ENCODE data around the gene HMGCLL1.

DNA sequence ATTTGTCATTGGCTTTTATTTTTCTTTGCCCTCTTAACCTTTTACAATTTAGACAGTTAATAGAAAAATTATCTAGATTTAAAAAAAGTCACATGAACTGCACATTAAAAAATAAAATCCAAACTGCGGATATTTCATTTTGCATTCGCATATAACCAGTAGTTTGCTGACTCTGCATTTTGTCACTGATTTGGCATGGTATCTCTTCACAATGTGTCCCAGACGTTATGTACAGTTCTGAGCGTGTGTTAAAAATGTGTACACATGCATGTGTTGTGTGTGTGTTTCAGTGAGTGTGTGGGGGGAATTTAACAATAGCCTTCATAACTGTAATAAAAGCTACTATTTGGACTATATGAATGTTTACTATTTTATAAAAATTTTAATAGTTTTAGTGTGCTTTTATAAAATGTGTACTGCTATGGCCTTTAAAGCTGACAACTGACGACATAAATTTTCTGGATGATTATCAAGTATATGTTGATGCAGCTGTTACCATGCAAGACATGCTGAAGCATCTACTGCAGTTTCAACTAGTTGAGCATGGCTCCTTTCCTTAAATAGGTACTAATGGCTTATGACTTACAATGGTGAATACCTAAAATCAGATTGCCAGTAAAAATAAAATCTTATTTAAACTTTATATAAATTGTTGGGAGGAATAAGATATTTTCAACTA, 67.7 kb downstream of the HMGCLL1 start:
- TF ChIP-seq, protein P1, sequence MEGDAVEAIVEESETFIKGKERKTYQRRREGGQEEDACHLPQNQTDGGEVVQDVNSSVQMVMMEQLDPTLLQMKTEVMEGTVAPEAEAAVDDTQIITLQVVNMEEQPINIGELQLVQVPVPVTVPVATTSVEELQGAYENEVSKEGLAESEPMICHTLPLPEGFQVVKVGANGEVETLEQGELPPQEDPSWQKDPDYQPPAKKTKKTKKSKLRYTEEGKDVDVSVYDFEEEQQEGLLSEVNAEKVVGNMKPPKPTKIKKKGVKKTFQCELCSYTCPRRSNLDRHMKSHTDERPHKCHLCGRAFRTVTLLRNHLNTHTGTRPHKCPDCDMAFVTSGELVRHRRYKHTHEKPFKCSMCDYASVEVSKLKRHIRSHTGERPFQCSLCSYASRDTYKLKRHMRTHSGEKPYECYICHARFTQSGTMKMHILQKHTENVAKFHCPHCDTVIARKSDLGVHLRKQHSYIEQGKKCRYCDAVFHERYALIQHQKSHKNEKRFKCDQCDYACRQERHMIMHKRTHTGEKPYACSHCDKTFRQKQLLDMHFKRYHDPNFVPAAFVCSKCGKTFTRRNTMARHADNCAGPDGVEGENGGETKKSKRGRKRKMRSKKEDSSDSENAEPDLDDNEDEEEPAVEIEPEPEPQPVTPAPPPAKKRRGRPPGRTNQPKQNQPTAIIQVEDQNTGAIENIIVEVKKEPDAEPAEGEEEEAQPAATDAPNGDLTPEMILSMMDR (IDR thresholded peaks at IDR 0.05) = no peak
- TF ChIP-seq EZH2 (IDR thresholded peaks at IDR 0.05; ENCODE audit: borderline replicate concordance, insufficient read depth, low read depth, low read length, poor library complexity, severe bottlenecking) = no peak
